PC-9 (cell line): Measurements from ENCODE around the gene NTM. TPM values are rescaled to one million over a fixed set of nuclear protein-coding genes. Genes with fewer than 3 reads are reported as not detected.

ENCODE experiments used
- BruUV-seq: library from RNA; stranded (reverse); fragments of 400-500 nt; replicated peaks from 2 replicates; lab custom pipeline; 2021; lab: Mats Ljungman, UMichigan
- CTCF ChIA-PET: fragments of 300-600 bp; sonication (Branson Sonifier 250); formaldehyde crosslinking; loops from one replicate; lab custom pipeline; 2022; ENCODE audit warnings: antibody characterized with exemption; lab: Charles Lee
- POLR2A ChIA-PET: fragments of 300-600 bp; sonication (Branson Sonifier 250); formaldehyde crosslinking; loops from one replicate; lab custom pipeline; 2022; ENCODE audit warnings: antibody characterized with exemption; ENCODE audit not compliant: unreplicated experiment; lab: Charles Lee
- DNase-seq, 2 experiments: peaks; one replicate each; pipeline versions ENCODE4 v3.0.0 to v3.0.0-alpha.2; 2015 to 2022; ENCODE audit warnings: mixed read lengths in 1 of 2
- H2AFZ ChIP-seq: fragments of 200-600 bp; sonication (generic); 2 replicates; pipeline ENCODE4 v1.8.1; 2017; ENCODE audit warnings: antibody characterized with exemption
- H3F3A ChIP-seq: fragments of 200-600 bp; sonication (generic); 2 replicates; pipeline ENCODE4 v1.8.1; 2017; ENCODE audit warnings: antibody characterized with exemption, mild to moderate bottlenecking, low read depth; ENCODE audit not compliant: insufficient read depth
- H3K27ac ChIP-seq: fragments of 200-600 bp; sonication (generic); 2 replicates; pipeline ENCODE4 v1.6.1; 2016; ENCODE audit warnings: mixed run types
- H3K27me3 ChIP-seq: fragments of 200-600 bp; sonication (generic); 2 replicates; pipeline ENCODE4 v1.6.1; 2016; ENCODE audit warnings: low read depth, mixed run types; ENCODE audit not compliant: insufficient read depth
- H3K36me3 ChIP-seq: fragments of 200-600 bp; sonication (generic); 2 replicates; pipeline ENCODE4 v1.6.1; 2016; ENCODE audit warnings: low read depth, mixed run types
- H3K4me1 ChIP-seq: fragments of 200-600 bp; sonication (generic); replicated peaks from 2 replicates; pipeline ENCODE4 v1.6.1; 2016; ENCODE audit warnings: mixed run types; ENCODE audit not compliant: insufficient read depth
- H3K4me2 ChIP-seq: fragments of 200-600 bp; sonication (generic); 2 replicates; pipeline ENCODE4 v1.6.1; 2017; ENCODE audit warnings: mixed run types
- H3K4me3 ChIP-seq: fragments of 200-600 bp; sonication (generic); 2 replicates; pipeline ENCODE4 v1.6.1; 2016; ENCODE audit warnings: mixed run types
- H3K79me2 ChIP-seq: fragments of 200-600 bp; sonication (generic); 2 replicates; pipeline ENCODE4 v1.6.1; 2017; ENCODE audit warnings: low read depth, mixed run types
- H3K9me2 ChIP-seq: fragments of 200-600 bp; sonication (generic); 2 replicates; pipeline ENCODE4 v1.8.1; 2017; ENCODE audit warnings: mild to moderate bottlenecking; ENCODE audit not compliant: insufficient read depth
- H3K9me3 ChIP-seq: fragments of 200-600 bp; sonication (generic); 2 replicates; pipeline ENCODE4 v1.8.1; 2016; ENCODE audit warnings: low read depth; ENCODE audit not compliant: insufficient read depth
- H4K20me1 ChIP-seq: fragments of 200-600 bp; sonication (generic); 2 replicates; pipeline ENCODE4 v1.8.1; 2017; ENCODE audit not compliant: insufficient read depth
- EZH2 ChIP-seq: fragments of 200-600 bp; sonication (generic); IDR thresholded peaks from 2 replicates; pipeline ENCODE4 v1.8.0; 2017; ENCODE audit warnings: antibody characterized with exemption, low read depth
- intact Hi-C: fragments of 100-400 bp; cut with micrococcal nuclease; formaldehyde crosslinking; loops from one replicate; pipeline ENCODE4 v1.10.0; 2022; ENCODE audit not compliant: unreplicated experiment
- total RNA-seq: library from RNA; stranded (reverse); gene quantifications from 2 replicates; pipeline ENCODE4 v1.2.3, GENCODE V29; 2021
- TF ChIP-seq, protein P1 (sequence below): fragments of 200-600 bp; sonication (generic); conservative IDR thresholded peaks from 2 replicates; pipeline ENCODE4 v1.6.1; 2017; ENCODE audit warnings: mixed run types, antibody characterized with exemption, mild to moderate bottlenecking, moderate library complexity

Gene NTM
- total RNA-seq, 1 experiment from 2014 or later, result not detected

DNA sequence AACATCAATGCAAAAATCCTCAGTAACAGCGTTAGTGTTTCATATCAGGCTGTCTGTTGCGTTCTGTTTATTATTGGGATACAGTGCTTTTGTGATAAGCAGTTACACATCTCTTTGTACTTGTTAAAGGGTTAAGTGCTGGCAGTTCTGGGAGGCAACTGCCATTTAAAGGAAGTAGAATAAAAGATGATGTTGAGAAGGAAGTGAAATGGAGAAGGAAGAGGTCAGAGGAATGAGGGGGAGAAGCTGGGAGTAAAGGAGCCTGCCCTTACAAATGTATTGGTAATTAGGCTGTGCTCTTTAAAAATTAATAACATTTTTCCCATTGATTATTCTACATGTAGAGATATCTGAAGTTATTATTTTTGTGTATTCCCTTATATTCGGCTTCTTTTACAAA is 674.7 kb downstream of the NTM start:
- H3K4me2 ChIP-seq, result no peak overlapping the region
- no peaks in the 10 kb centered on the region for H3K9me2 ChIP-seq
- BruUV-seq, result no TSS peak
- intact Hi-C loops, result no loop called here
- H3K27ac ChIP-seq, result no peak overlapping the region
- H2AFZ ChIP-seq, result no peak overlapping the region
- no peaks in the 10 kb centered on the region for H3K79me2 ChIP-seq
- no peaks in the 10 kb centered on the region for H3K27me3 ChIP-seq
- no peaks in the 10 kb centered on the region for H3K36me3 ChIP-seq
- H4K20me1 ChIP-seq, result no peaks in the 10 kb centered on the region
- H3K4me3 ChIP-seq, result no peak overlapping the region
- H3F3A ChIP-seq, result no peaks in the 10 kb centered on the region
- CTCF ChIA-PET, result no interaction called here
- DNase-seq, result no peak
- H3K4me1 ChIP-seq, result no peaks in the 10 kb centered on the region
- POLR2A ChIA-PET, result no interaction called here
- no peaks in the 10 kb centered on the region for H3K9me3 ChIP-seq
- no peak for TF ChIP-seq EZH2

DNA sequence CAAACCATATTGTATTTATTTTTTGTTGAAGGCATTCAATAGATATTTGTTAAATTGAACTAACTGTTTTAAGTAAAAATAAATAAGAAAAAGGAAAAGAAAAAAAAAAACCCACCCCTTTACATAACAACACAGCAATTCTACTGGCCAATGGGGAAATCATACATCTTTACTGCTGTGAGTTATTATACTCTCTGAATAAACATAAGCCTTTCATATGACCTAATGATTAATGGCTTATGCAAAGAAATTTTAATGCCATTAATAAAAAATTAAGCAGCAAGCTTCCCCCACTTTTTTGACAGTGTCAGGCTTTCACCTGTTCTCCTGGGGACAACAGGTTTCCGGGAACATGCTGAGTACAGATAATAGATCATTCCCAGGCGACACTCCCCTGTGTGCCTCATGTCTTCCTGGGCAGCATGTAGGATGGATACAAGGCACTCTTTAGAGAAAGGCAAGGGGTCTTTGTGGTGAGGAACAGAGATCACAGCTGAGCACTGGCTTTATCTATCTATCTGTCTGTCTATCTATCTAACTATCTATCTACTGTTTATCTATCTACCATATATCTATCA is 676.0 kb downstream of the NTM start:
- no peaks in the 10 kb centered on the region for H3K36me3 ChIP-seq
- H3K9me3 ChIP-seq, result no peaks in the 10 kb centered on the region
- H3K4me3 ChIP-seq, result no peak overlapping the region
- ChIA-PET POLR2A (no interaction called here), CTCF (no interaction called here)
- no peaks in the 10 kb centered on the region for H3K79me2 ChIP-seq
- no peaks in the 10 kb centered on the region for H3K9me2 ChIP-seq
- no TSS peak for BruUV-seq
- intact Hi-C loops, result no loop called here
- no peaks in the 10 kb centered on the region for H3F3A ChIP-seq
- H3K4me1 ChIP-seq, result no peaks in the 10 kb centered on the region
- TF ChIP-seq EZH2, result no peak
- TF ChIP-seq, protein P1, sequence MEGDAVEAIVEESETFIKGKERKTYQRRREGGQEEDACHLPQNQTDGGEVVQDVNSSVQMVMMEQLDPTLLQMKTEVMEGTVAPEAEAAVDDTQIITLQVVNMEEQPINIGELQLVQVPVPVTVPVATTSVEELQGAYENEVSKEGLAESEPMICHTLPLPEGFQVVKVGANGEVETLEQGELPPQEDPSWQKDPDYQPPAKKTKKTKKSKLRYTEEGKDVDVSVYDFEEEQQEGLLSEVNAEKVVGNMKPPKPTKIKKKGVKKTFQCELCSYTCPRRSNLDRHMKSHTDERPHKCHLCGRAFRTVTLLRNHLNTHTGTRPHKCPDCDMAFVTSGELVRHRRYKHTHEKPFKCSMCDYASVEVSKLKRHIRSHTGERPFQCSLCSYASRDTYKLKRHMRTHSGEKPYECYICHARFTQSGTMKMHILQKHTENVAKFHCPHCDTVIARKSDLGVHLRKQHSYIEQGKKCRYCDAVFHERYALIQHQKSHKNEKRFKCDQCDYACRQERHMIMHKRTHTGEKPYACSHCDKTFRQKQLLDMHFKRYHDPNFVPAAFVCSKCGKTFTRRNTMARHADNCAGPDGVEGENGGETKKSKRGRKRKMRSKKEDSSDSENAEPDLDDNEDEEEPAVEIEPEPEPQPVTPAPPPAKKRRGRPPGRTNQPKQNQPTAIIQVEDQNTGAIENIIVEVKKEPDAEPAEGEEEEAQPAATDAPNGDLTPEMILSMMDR, result no peak
- no peaks in the 10 kb centered on the region for H4K20me1 ChIP-seq
- no peak overlapping the region for H3K27ac ChIP-seq
- no peak overlapping the region for H3K4me2 ChIP-seq
- DNase-seq, result no peak
- H2AFZ ChIP-seq, result no peak overlapping the region
- peaks cover 6% of the 10 kb centered on the region; the same call in 1 of the 2 replicates for H3K27me3 ChIP-seq

DNA sequence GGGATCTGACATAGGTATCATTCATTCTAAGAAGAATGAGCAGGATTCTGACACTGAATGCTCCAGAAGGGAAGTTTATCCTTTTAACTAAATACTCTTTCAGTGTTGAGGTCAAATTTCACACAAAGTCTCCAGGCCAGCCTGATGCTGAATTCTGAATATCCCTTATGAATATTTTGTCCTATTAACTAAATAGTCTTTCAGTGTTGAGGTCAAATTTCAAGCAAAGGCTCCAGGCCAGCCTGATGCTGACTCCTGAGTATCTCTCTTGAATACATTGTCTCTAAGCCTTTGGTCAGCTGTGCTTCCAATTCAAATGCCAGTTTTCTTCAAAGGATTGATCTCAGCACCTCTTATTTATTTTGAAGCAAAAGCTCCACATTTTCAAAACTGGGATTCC is 676.8 kb downstream of the NTM start:
- no peaks in the 10 kb centered on the region for H3K4me1 ChIP-seq
- no peaks in the 10 kb centered on the region for H4K20me1 ChIP-seq
- no peak overlapping the region for H3K27ac ChIP-seq
- H3K9me3 ChIP-seq, result no peaks in the 10 kb centered on the region
- CTCF ChIA-PET, result no interaction called here
- no peak overlapping the region for H3K4me3 ChIP-seq
- peaks cover 6% of the 10 kb centered on the region; the same call in 1 of the 2 replicates for H3K27me3 ChIP-seq
- intact Hi-C loops, result no loop called here
- POLR2A ChIA-PET, result no interaction called here
- no peaks in the 10 kb centered on the region for H3K36me3 ChIP-seq
- H2AFZ ChIP-seq, result no peak overlapping the region
- H3F3A ChIP-seq, result no peaks in the 10 kb centered on the region
- H3K79me2 ChIP-seq, result no peaks in the 10 kb centered on the region
- no peak overlapping the region for H3K4me2 ChIP-seq
- no TSS peak for BruUV-seq
- H3K9me2 ChIP-seq, result no peaks in the 10 kb centered on the region
- no peak for DNase-seq
- TF ChIP-seq, protein P1, result no peak
- TF ChIP-seq EZH2, result no peak

DNA sequence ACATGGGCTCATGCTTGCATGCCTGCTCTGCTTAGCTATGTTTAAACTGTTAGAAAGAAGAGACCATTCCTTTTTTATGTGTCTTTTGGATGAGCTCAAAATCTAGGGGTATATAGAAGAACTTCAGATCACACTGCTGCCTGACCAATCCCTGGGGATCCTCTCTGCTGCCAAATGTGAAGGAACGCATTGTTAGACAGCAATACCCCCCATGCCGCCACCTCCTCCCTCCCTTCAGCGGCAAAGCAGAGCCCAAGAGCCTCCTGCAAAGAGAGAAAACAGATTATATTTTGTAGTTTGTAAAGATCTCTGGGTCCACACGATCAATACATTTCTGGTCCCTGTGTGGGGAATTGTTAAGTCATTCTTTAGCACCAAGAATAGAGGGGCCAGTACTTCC is 677.6 kb downstream of the NTM start:
- no peaks in the 10 kb centered on the region for H3K79me2 ChIP-seq
- intact Hi-C loops, result no loop called here
- no peaks in the 10 kb centered on the region for H3K9me3 ChIP-seq
- no TSS peak for BruUV-seq
- no peak for DNase-seq
- H3K9me2 ChIP-seq, result no peaks in the 10 kb centered on the region
- TF ChIP-seq EZH2, result no peak
- TF ChIP-seq, protein P1, result no peak
- ChIA-PET CTCF (no interaction called here), POLR2A (interaction anchor here (0.6 kb wide), 1 partner anchor 999 kb away, joined by 5 read pairs; no protein-coding TSS in a partner anchor)
- H2AFZ ChIP-seq, result no peak overlapping the region
- no peaks in the 10 kb centered on the region for H3K4me1 ChIP-seq
- no peaks in the 10 kb centered on the region for H3K36me3 ChIP-seq
- H3F3A ChIP-seq, result no peaks in the 10 kb centered on the region
- H3K4me2 ChIP-seq, result no peak overlapping the region
- no peaks in the 10 kb centered on the region for H4K20me1 ChIP-seq
- peaks cover 6% of the 10 kb centered on the region; the same call in 1 of the 2 replicates for H3K27me3 ChIP-seq
- H3K27ac ChIP-seq, result no peak overlapping the region
- H3K4me3 ChIP-seq, result no peak overlapping the region
